H9 (cell line): ENCODE measurements around the gene SPATA2L. TPM values are rescaled to one million over a fixed set of nuclear protein-coding genes. Genes with fewer than 3 reads are reported as not detected.

Experiments used
- DNase-seq: peaks from one replicate; pipeline ENCODE4 v3.0.0-alpha.2; 2017
- H2AFZ ChIP-seq: one replicate; pipeline ENCODE4 v1.6.1; 2013; ENCODE audit warnings: mild to moderate bottlenecking, low read length, control low read depth, moderate library complexity
- H2AK5ac ChIP-seq: 2 replicates; pipeline ENCODE4 v1.6.1; 2013; ENCODE audit warnings: low read length, control low read depth, mixed read lengths; ENCODE audit not compliant: insufficient read length
- H2BK120ac ChIP-seq: one replicate; pipeline ENCODE4 v1.6.1; 2013; ENCODE audit warnings: low read depth, mild to moderate bottlenecking, low read length, control low read depth, inconsistent platforms; ENCODE audit not compliant: poor library complexity, severe bottlenecking
- H2BK12ac ChIP-seq: 2 replicates; pipeline ENCODE4 v1.6.1; 2013; ENCODE audit warnings: low read length, control low read depth, mixed read lengths, low read depth; ENCODE audit not compliant: insufficient read length
- H2BK15ac ChIP-seq: 2 replicates; pipeline ENCODE4 v1.6.1; 2013; ENCODE audit warnings: low read depth, low read length, control low read depth
- H2BK20ac ChIP-seq: one replicate; pipeline ENCODE4 v1.6.1; 2013; ENCODE audit warnings: low read depth, mild to moderate bottlenecking, low read length, control low read depth, inconsistent platforms; ENCODE audit not compliant: poor library complexity, severe bottlenecking
- H2BK5ac ChIP-seq: 2 replicates; pipeline ENCODE4 v1.6.1; 2013; ENCODE audit warnings: low read length, control low read depth, mixed read lengths; ENCODE audit not compliant: insufficient read length
- H3K14ac ChIP-seq: 2 replicates; pipeline ENCODE4 v1.6.1; 2013; ENCODE audit warnings: low read length, control low read depth; ENCODE audit not compliant: insufficient read depth
- H3K18ac ChIP-seq: 2 replicates; pipeline ENCODE4 v1.6.1; 2013; ENCODE audit warnings: low read depth, mild to moderate bottlenecking, mixed read lengths, low read length, control low read depth; ENCODE audit not compliant: insufficient read length
- H3K23ac ChIP-seq: 2 replicates; pipeline ENCODE4 v1.6.1; 2013; ENCODE audit warnings: low read length, control low read depth, mixed read lengths, low read depth; ENCODE audit not compliant: insufficient read length
- H3K23me2 ChIP-seq: 2 replicates; pipeline ENCODE4 v1.6.1; 2013; ENCODE audit warnings: low read depth, mild to moderate bottlenecking, mixed read lengths, low read length, control low read depth; ENCODE audit not compliant: insufficient read length, poor library complexity, severe bottlenecking
- H3K27ac ChIP-seq: 2 replicates; pipeline ENCODE4 v1.5.1; 2013; ENCODE audit warnings: low read length, control low read depth, mixed read lengths, low read depth; ENCODE audit not compliant: insufficient read length
- H3K27me3 ChIP-seq: 2 replicates; pipeline ENCODE4 v1.6.1; 2013; ENCODE audit warnings: low read length, control low read depth, inconsistent platforms; ENCODE audit not compliant: insufficient read depth
- H3K4ac ChIP-seq: 2 replicates; pipeline ENCODE4 v1.6.1; 2013; ENCODE audit warnings: low read depth, mild to moderate bottlenecking, control low read depth, inconsistent platforms, low read length, moderate library complexity
- H3K4me1 ChIP-seq: 2 replicates; pipeline ENCODE4 v1.6.1; 2013; ENCODE audit warnings: low read length, control low read depth, inconsistent platforms; ENCODE audit not compliant: insufficient read depth
- H3K4me2 ChIP-seq: 2 replicates; pipeline ENCODE4 v1.6.1; 2013; ENCODE audit warnings: low read length, control low read depth, mixed read lengths; ENCODE audit not compliant: insufficient read length, insufficient read depth
- H3K56ac ChIP-seq: 2 replicates; pipeline ENCODE4 v1.6.1; 2013; ENCODE audit warnings: low read depth, mild to moderate bottlenecking, mixed read lengths, low read length, control low read depth; ENCODE audit not compliant: insufficient read length
- H3K79me1 ChIP-seq: 2 replicates; pipeline ENCODE4 v1.6.1; 2013; ENCODE audit warnings: low read depth, mild to moderate bottlenecking, moderate library complexity, low read length, control low read depth, inconsistent platforms; ENCODE audit not compliant: insufficient read depth, poor library complexity, severe bottlenecking
- H3K79me2 ChIP-seq: 2 replicates; pipeline ENCODE4 v1.6.1; 2013; ENCODE audit warnings: low read length, control low read depth, inconsistent platforms; ENCODE audit not compliant: insufficient read depth
- H3K9ac ChIP-seq: 2 replicates; pipeline ENCODE4 v1.6.1; 2013; ENCODE audit warnings: low read length, control low read depth, mixed read lengths; ENCODE audit not compliant: insufficient read length; ENCODE audit errors: extremely low read depth
- H3K9me3 ChIP-seq: one replicate; pipeline ENCODE4 v1.6.1; 2013; ENCODE audit warnings: low read depth, low read length, inconsistent platforms; ENCODE audit not compliant: control insufficient read depth
- H3T11ph ChIP-seq: one replicate; pipeline ENCODE4 v1.6.1; 2013; ENCODE audit warnings: mild to moderate bottlenecking, low read length, control low read depth, inconsistent platforms
- H4K20me1 ChIP-seq: one replicate; pipeline ENCODE4 v1.6.1; 2013; ENCODE audit not compliant: control insufficient read depth, insufficient read length, insufficient read depth
- H4K5ac ChIP-seq: 2 replicates; pipeline ENCODE4 v1.6.1; 2013; ENCODE audit warnings: low read depth, mild to moderate bottlenecking, mixed read lengths, low read length, control low read depth; ENCODE audit not compliant: insufficient read length
- H4K8ac ChIP-seq: replicated peaks from 2 replicates; pipeline ENCODE4 v1.6.1; 2013; ENCODE audit warnings: low read length, control low read depth, mixed read lengths, low read depth; ENCODE audit not compliant: insufficient read length
- H4K91ac ChIP-seq: 2 replicates; pipeline ENCODE4 v1.6.1; 2013; ENCODE audit warnings: low read depth, mild to moderate bottlenecking, moderate library complexity, mixed read lengths, low read length, control low read depth; ENCODE audit not compliant: insufficient read length
- H3K27ac Mint-ChIP-seq, 3 experiments: 2 replicates in 2 of 3; 3 replicates in 1 of 3; pipeline ENCODE4 v1.8.0; 2020 to 2021; ENCODE audit warnings: mixed read lengths in 3 of 3, mild to moderate bottlenecking in 1 of 3, moderate library complexity in 1 of 3
- H3K27me3 Mint-ChIP-seq: 2 replicates; pipeline ENCODE4 v1.8.0; 2021; ENCODE audit warnings: low read depth, mild to moderate bottlenecking, moderate library complexity, mixed read lengths
- H3K36me3 Mint-ChIP-seq, 3 experiments: 2 replicates in 2 of 3; 3 replicates in 1 of 3; pipeline ENCODE4 v1.8.0; 2020 to 2021; ENCODE audit warnings: low read depth in 3 of 3, mixed read lengths in 3 of 3; ENCODE audit not compliant: insufficient read depth in 1 of 3
- H3K4me1 Mint-ChIP-seq, 2 experiments: 2 replicates each; pipeline ENCODE4 v1.8.0; 2020; ENCODE audit warnings: mixed read lengths in 2 of 2
- H3K4me3 Mint-ChIP-seq, 2 experiments: 2 replicates in 1 of 2; 3 replicates in 1 of 2; pipeline ENCODE4 v1.8.0; 2020 to 2021; ENCODE audit warnings: mild to moderate bottlenecking in 2 of 2, mixed read lengths in 2 of 2, moderate library complexity in 1 of 2
- H3K9me3 Mint-ChIP-seq, 2 experiments: 2 replicates in 1 of 2; 3 replicates in 1 of 2; pipeline ENCODE4 v1.8.0; 2020; ENCODE audit warnings: mild to moderate bottlenecking in 2 of 2, mixed read lengths in 2 of 2, moderate library complexity in 1 of 2
- WGBS: extraction: QIAGEN DNeasy Blood & Tissue Kit; methylation state at CpG from one replicate; pipeline ENCODE4 v1.1.7; 2013; ENCODE audit warnings: missing lambda C conversion rate, low lambda C conversion rate, mixed read lengths; ENCODE audit not compliant: insufficient read length; ENCODE audit errors: extremely low coverage; 5-methylcytosine and 5-hydroxymethylcytosine counted together
- total RNA-seq: library from RNA; stranded (reverse); gene quantifications from 2 replicates; pipeline ENCODE4 v1.2.1, GENCODE V29; 2021
- TF ChIP-seq, protein P1 (sequence below): fragments of 200-600 bp; sonication (generic); conservative IDR thresholded peaks from 3 replicates; pipeline ENCODE4 v1.8.0; 2021; ENCODE audit warnings: antibody characterized with exemption, mild to moderate bottlenecking

Gene SPATA2L
- total RNA-seq, 1 experiment from 2014 or later: 27.1 TPM

DNA sequence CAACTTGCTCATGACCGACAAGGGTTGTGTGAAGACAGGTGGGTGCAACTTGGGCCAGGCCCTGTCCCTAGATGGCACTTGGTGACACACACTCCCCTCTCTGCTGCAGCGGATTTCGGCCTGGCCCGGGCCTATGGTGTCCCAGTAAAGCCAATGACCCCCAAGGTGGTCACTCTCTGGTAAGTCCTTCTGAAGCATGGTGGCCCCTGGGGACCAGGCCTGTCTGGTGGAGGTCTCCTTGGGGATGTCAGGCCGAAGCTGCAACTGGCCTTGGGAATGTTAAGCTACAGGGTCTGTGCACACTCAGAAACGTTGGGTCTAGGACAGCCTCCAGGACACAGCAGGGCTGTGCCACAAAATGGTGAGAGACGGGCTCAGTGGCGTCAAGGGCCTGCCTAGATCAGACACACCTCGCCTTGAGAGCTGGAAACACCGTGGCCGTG is 8.2 kb downstream of the SPATA2L start:
- DNase-seq: no peak
- Mint-ChIP-seq H3K4me1 (no peaks in the 10 kb centered on the region; a peak in 1 of 4 replicates), H3K9me3 (no peaks in the 10 kb centered on the region; a peak in 1 of 5 replicates), H3K27me3 (peaks cover 2% of the 10 kb centered on the region; the same call in 1 of the 2 replicates), H3K27ac (no peak overlapping the region), H3K4me3 (no peak overlapping the region), H3K36me3 (peaks cover 29 to 67% (median 53%) of the 10 kb centered on the region in 3 experiments)
- H3K23ac ChIP-seq: no peak overlapping the region
- H2AK5ac ChIP-seq: no peak overlapping the region
- no peak overlapping the region for H3K56ac ChIP-seq
- no peak overlapping the region for H2AFZ ChIP-seq
- no peak overlapping the region for H2BK120ac ChIP-seq
- no peak overlapping the region for H3K9ac ChIP-seq
- H4K20me1 ChIP-seq: no peaks in the 10 kb centered on the region
- no peak overlapping the region for H4K91ac ChIP-seq
- WGBS: no CpG with 5 or more reads among the region's 11 CpGs
- H3K4me1 ChIP-seq: no peaks in the 10 kb centered on the region
- no peak overlapping the region for H2BK20ac ChIP-seq
- no peak overlapping the region for H2BK5ac ChIP-seq
- H3K14ac ChIP-seq: no peak overlapping the region
- H2BK12ac ChIP-seq: no peak overlapping the region
- no peak overlapping the region for H3T11ph ChIP-seq
- H4K5ac ChIP-seq: no peak overlapping the region
- no peak overlapping the region for H2BK15ac ChIP-seq
- H3K79me1 ChIP-seq: no peaks in the 10 kb centered on the region
- no peaks in the 10 kb centered on the region for H3K23me2 ChIP-seq
- no peak overlapping the region for H4K8ac ChIP-seq
- no peak overlapping the region for H3K18ac ChIP-seq
- no peak overlapping the region for H3K4me2 ChIP-seq
- no peaks in the 10 kb centered on the region for H3K79me2 ChIP-seq
- H3K27me3 ChIP-seq: no peaks in the 10 kb centered on the region
- H3K9me3 ChIP-seq: no peaks in the 10 kb centered on the region
- H3K27ac ChIP-seq: no peak overlapping the region
- TF ChIP-seq, protein P1, sequence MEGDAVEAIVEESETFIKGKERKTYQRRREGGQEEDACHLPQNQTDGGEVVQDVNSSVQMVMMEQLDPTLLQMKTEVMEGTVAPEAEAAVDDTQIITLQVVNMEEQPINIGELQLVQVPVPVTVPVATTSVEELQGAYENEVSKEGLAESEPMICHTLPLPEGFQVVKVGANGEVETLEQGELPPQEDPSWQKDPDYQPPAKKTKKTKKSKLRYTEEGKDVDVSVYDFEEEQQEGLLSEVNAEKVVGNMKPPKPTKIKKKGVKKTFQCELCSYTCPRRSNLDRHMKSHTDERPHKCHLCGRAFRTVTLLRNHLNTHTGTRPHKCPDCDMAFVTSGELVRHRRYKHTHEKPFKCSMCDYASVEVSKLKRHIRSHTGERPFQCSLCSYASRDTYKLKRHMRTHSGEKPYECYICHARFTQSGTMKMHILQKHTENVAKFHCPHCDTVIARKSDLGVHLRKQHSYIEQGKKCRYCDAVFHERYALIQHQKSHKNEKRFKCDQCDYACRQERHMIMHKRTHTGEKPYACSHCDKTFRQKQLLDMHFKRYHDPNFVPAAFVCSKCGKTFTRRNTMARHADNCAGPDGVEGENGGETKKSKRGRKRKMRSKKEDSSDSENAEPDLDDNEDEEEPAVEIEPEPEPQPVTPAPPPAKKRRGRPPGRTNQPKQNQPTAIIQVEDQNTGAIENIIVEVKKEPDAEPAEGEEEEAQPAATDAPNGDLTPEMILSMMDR: no peak
- H3K4ac ChIP-seq: no peak overlapping the region
